IPS-15b (cell line): ENCODE results near the gene FSTL4.

Experiments used
- H3K27me3 ChIP-seq: one replicate; pipeline ENCODE4 v1.6.1; 2013; ENCODE audit warnings: low read length; ENCODE audit not compliant: control insufficient read depth, insufficient read depth
- H3K36me3 ChIP-seq: one replicate; pipeline ENCODE4 v1.6.1; 2013; ENCODE audit warnings: low read length; ENCODE audit not compliant: control insufficient read depth, insufficient read depth
- H3K4me1 ChIP-seq: one replicate; pipeline ENCODE4 v1.6.1; 2013; ENCODE audit warnings: mild to moderate bottlenecking, low read length; ENCODE audit not compliant: control insufficient read depth, insufficient read depth
- H3K4me3 ChIP-seq: one replicate; pipeline ENCODE4 v1.5.1; 2013; ENCODE audit warnings: low read depth, low read length
- H3K9ac ChIP-seq: one replicate; pipeline ENCODE4 v1.6.1; 2013; ENCODE audit warnings: low read depth, mild to moderate bottlenecking, low read length
- H3K9me3 ChIP-seq: one replicate; pipeline ENCODE4 v1.6.1; 2013; ENCODE audit warnings: mild to moderate bottlenecking, low read length; ENCODE audit not compliant: control insufficient read depth, insufficient read depth

FSTL4 gene

GRCh38 chr5:133472829-133473228, 139.5 kb downstream of the FSTL4 start:
- Histone ChIP-seq H3K4me3 (no peak overlapping the region), H3K9ac (no peak overlapping the region), H3K27me3 (no peaks in the 10 kb centered on the region), H3K4me1 (peaks cover 5% of the 10 kb centered on the region), H3K36me3 (no peaks in the 10 kb centered on the region), H3K9me3 (no peaks in the 10 kb centered on the region)

GRCh38 chr5:133471699-133472098, 140.6 kb downstream of the FSTL4 start:
- Histone ChIP-seq H3K9ac (no peak overlapping the region), H3K9me3 (no peaks in the 10 kb centered on the region), H3K4me3 (no peak overlapping the region), H3K36me3 (no peaks in the 10 kb centered on the region), H3K27me3 (no peaks in the 10 kb centered on the region), H3K4me1 (peaks cover 8% of the 10 kb centered on the region)

DNA sequence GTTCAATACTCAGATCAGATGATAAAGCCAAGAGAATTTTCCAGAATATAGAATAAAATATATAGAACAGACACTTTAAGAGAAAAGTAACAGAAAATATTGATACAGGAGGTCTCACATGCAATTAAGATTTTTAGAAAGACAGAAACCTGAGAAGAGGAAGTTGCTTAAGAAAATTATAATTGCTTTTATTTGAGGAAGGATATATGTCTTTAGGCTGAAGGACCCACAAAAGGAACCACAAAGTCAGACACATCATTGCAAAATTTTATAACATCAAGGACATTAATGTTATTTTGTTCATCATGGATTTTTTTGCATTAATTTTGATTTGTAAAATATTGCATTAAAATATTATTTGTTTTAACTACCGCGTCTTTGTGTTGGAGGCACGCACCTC, 141.5 kb downstream of the FSTL4 start:
- no peaks in the 10 kb centered on the region for H3K27me3 ChIP-seq
- peaks cover 8% of the 10 kb centered on the region for H3K4me1 ChIP-seq
- H3K4me3 ChIP-seq = no peak overlapping the region
- no peaks in the 10 kb centered on the region for H3K9me3 ChIP-seq
- no peak overlapping the region for H3K9ac ChIP-seq
- H3K36me3 ChIP-seq = no peaks in the 10 kb centered on the region

DNA sequence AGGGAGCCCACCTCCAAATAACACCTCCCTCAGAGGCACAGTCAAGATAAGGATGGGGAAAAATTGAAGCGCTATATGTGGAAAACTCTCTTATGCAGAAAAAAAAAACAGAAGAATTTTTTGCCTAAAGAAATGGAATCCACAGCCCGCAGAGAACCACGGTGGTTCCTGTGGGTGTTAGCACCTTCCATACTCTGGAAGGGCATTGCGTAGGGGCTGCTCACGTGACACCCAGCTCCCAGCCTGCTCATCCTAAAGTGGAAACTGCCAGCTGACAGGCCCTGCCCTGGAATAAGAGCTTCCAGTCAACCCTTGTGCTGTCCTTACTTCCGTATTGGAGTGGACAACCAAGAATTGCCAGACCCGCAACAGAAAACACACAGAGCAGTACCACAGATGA, 142.5 kb downstream of the FSTL4 start:
- H3K27me3 ChIP-seq = no peaks in the 10 kb centered on the region
- no peak overlapping the region for H3K4me3 ChIP-seq
- H3K9ac ChIP-seq = no peak overlapping the region
- peaks cover 8% of the 10 kb centered on the region for H3K4me1 ChIP-seq
- no peaks in the 10 kb centered on the region for H3K36me3 ChIP-seq
- H3K9me3 ChIP-seq = no peaks in the 10 kb centered on the region

DNA sequence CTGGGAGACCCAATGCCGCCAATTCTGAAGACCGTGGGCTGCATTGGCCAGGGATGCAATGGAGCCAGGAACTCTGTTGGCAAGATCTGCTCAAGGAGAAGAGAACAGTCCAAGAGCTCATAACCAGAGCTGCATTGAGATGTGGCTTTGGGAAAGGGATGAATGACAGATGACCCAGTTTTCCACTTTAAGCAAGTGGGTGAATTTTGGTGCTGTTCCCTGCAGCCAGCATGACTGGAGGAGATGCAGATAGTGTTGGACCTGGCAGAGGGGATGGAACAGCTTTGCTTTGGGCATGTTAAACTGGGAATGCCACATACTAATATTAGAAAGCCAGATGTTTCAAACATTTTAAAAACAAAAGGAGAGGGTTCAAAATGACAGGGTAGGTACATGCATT, 143.1 kb downstream of the FSTL4 start:
- Histone ChIP-seq H3K9me3 (no peaks in the 10 kb centered on the region), H3K4me3 (no peak overlapping the region), H3K27me3 (no peaks in the 10 kb centered on the region), H3K36me3 (no peaks in the 10 kb centered on the region), H3K4me1 (peaks cover 8% of the 10 kb centered on the region), H3K9ac (no peak overlapping the region)

DNA sequence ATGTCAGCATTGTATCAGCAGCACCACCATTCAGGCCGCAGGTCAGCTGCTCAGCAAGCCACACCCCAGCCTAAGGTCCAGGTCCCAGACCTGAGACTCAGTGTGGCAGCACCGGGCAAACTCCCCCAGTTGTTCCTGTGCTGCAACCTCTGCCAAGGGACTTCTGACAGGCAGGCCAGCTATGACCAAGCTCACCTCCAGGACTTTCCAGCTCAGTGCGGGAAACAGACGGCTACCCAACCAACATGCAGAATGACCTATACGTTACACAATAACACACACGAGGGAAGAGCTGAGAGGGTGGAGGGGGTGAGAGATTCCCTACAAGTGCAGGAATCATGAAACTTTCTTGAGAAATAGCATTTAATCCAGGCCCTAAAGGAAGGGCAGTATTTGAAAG, 143.7 kb downstream of the FSTL4 start:
- H3K4me1 ChIP-seq = peaks cover 8% of the 10 kb centered on the region
- H3K27me3 ChIP-seq = no peaks in the 10 kb centered on the region
- no peak overlapping the region for H3K4me3 ChIP-seq
- H3K9ac ChIP-seq = no peak overlapping the region
- no peaks in the 10 kb centered on the region for H3K36me3 ChIP-seq
- H3K9me3 ChIP-seq = no peaks in the 10 kb centered on the region

- Histone ChIP-seq H3K27me3 (no peaks in the 10 kb centered on the region), H3K4me1 (peaks cover 8% of the 10 kb centered on the region), H3K4me3 (no peak overlapping the region), H3K9me3 (no peaks in the 10 kb centered on the region), H3K9ac (no peak overlapping the region), H3K36me3 (no peaks in the 10 kb centered on the region)
Measured at GRCh38 chr5:133467826-133468463, 144.4 kb downstream of the FSTL4 start.

- Histone ChIP-seq H3K27me3 (no peaks in the 10 kb centered on the region), H3K4me1 (peaks cover 8% of the 10 kb centered on the region), H3K9me3 (no peaks in the 10 kb centered on the region)
Measured at GRCh38 chr5:133467335-133467779, 145.0 kb downstream of the FSTL4 start.

GRCh38 chr5:133466556-133467334, 145.6 kb downstream of the FSTL4 start:
- no peak overlapping the region for H3K9ac ChIP-seq
- H3K27me3 ChIP-seq = no peaks in the 10 kb centered on the region

More at GRCh38 chr5:133467335-133467779, 145.0 kb downstream of the FSTL4 start:
- Histone ChIP-seq H3K36me3 (no peaks in the 10 kb centered on the region), H3K9ac (no peak overlapping the region), H3K4me3 (no peak overlapping the region)

DNA sequence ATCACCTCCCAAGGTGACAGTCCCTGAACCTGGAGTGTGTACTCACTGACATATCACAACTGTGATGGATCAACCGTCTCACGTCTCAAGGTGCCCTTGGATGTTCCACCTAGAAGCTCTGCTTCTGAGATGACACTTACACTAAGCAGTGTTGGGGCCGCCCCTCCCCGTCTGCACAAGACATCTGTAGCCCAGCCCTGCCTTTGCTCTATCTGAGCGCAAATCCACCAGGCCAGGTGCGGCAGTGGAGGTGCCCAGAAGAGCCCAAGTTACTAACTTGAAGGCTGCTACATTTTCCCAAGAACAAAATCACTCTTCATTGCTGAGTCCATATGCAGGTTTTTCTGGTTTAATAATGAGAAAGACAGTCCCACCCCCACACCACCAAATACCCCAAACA, 148.3 kb downstream of the FSTL4 start:
- Histone ChIP-seq H3K4me1 (peaks cover 8% of the 10 kb centered on the region), H3K27me3 (no peaks in the 10 kb centered on the region), H3K9ac (no peak overlapping the region), H3K4me3 (no peak overlapping the region), H3K9me3 (no peaks in the 10 kb centered on the region), H3K36me3 (no peaks in the 10 kb centered on the region)

More at GRCh38 chr5:133466556-133467334, 145.6 kb downstream of the FSTL4 start:
- H3K4me3 ChIP-seq = no peak overlapping the region
- H3K36me3 ChIP-seq = no peaks in the 10 kb centered on the region
- peaks cover 8% of the 10 kb centered on the region for H3K4me1 ChIP-seq
- H3K9me3 ChIP-seq = no peaks in the 10 kb centered on the region

DNA sequence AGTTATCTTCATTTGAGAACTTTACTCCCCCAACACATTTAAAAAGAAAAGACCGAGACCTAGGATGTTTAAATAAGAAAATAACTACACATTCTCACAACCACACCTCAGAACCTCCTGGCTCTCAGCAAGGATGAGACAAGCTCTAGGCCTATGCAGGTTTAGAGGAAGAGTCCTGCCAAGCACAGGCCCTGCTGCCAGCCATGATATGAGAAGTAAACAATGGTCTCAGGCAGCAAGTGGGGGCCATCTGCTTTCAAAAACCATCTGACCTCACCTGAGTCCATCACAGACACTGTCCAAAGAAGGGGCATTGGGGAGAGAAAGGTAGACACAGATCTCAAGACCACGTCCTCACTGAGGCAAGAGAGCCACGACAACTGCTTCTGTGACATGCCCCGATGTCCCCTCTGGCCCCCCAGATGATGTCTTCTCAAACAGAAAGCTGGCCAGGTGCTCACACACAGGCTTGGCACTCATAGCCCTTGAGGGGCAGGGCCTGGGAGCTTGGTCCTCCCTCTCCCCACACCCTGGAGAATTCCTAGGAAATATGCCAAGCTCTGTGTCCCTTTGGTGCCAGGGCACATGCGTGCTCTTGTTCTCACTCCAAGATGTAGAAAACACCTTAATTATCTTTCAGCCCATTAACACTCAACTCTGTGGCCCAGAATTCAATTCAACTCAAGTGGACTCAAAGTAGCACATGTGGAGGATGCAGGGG, 150.4 kb downstream of the FSTL4 start:
- Histone ChIP-seq H3K9me3 (no peaks in the 10 kb centered on the region), H3K27me3 (no peaks in the 10 kb centered on the region), H3K36me3 (no peaks in the 10 kb centered on the region)

More for the DNA sequence above, 150.4 kb downstream of the FSTL4 start:
- Histone ChIP-seq H3K4me1 (peaks cover 2% of the 10 kb centered on the region), H3K9ac (no peak overlapping the region), H3K4me3 (no peak overlapping the region)
